Measurements from ENCODE around the gene SLC12A1.
A peak's percentile ranks its signal among the peaks of the same experiment; 100 is the strongest.

SLC12A1 gene

DNA sequence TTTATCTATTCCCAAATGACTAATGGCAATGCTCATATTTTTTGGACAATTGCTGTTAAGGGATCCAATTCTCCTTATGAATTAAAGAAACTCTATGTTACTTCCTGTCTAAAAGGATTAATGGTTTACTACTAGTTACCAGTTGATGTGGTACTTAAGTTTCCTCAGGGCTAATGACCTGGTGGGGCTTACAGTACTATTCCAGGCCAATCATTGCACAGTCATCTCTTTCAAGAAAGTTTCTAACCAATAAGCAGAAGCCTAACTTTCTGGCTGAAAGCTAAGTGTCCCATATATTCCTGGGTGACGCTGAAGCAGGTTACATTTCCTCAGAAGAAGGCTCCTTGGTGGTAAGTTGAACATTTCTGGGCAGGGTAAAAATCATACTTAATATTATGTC, at the start of gene SLC12A1:
Gene SLC12A1 (plus strand): TSS at position 322 of the 400 bp plus-strand sequence. CDS start 1,418 bp downstream, outside the sequence.
- no peak for DNase-seq (ENCODE audit: low read depth in 2 of 2)

DNA sequence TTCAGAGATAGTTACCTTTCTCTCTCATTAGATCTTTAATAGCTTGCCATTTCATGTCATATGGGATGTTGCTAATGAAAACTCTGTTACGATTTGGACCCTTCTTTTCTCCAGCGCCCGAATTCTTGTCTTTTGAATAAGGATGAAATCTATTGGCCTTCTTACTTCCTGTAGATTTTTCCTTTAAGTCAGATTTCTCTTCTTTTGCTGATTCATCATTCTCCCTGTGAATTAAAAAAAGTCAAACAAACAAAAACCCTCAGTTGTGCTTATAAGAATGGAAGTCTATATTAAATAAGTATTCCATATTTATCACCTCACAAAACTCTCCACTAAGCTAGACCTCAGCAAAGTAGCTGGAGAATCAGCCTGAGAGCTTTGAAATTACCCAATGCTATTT, 37.5 kb upstream of the SLC12A1 start:
- DNase-seq (ENCODE audit: low read depth in 2 of 2), result no peak

DNA sequence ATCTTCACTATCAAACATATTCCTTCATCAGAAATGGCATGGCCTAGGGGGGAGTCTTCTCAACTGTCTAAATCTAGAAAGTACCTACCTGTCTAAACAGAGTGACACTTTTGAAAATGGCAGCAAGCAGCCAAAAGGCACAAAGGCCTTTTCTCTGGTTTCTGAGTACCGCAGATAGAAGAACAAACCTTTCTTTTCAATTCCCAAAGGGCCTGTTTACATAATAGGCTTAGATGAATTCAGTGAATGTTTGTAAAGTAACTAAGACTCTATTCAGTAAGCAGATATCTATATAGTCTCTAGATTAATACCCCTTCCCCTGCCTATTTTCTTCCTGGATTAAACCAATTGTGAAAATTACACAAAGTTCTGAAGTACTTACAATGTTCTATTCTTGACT, 35.1 kb upstream of the SLC12A1 start:
- no peak for DNase-seq (ENCODE audit: low read depth in 2 of 2)

DNA sequence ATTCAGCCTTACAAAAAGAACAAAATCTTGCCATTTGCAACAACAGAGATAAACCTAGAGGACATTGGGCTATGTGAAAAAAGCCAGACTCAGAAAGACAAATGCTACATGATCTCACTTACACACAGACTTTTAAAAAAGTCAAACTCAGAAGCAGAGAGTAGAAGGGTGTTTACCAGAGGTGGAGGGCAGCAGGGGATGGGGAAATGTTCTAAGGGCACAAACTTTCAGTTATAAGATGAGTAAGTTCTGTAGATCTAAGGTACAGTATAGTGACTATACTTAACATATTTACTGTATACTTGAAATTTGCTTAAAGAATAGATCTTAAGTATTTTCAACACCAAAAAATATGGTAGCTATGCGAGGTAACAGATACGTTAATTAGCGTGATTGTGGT, 31.0 kb upstream of the SLC12A1 start:
- no peak for DNase-seq (ENCODE audit: low read depth in 2 of 2)

DNA sequence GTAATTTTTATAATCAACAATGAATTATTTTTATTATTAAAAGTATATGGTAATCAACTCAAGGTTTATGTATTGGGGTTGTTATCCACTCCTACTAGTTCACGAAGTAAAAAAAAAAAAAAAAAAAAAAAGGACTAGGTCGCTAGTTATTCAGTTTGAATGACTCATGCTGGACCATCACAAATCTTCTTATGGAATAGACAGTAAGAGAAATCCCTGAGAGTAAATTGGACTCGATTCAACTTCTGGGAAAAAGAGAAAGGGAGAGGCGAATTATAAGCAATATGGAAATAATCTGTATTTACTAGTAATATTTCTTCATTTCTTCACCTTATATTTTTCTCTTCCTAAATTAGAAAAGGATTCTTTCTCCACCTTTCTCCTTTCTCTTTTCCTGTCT, 30.0 kb upstream of the SLC12A1 start:
- DNase-seq (ENCODE audit: low read depth in 2 of 2), result no peak

DNA sequence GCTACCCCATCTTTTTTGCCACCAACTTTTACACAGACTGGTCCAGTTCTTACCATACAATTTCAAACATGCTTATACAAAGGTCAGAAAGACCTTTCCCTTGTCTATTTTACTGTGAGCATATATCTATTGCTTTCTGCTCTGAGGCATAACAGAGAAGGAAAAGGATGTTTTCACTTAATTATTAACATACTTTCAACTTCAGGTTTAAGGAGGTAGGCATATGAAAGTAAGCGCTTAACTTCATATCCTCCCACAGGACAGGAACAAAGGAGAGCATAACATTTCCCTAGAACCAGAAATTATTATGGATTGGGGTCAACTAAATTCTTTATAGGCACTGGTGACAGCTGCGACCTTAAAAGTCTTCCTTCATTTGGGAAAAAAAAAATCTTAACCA, 29.1 kb upstream of the SLC12A1 start:
- no peak for DNase-seq (ENCODE audit: low read depth in 2 of 2)

DNA sequence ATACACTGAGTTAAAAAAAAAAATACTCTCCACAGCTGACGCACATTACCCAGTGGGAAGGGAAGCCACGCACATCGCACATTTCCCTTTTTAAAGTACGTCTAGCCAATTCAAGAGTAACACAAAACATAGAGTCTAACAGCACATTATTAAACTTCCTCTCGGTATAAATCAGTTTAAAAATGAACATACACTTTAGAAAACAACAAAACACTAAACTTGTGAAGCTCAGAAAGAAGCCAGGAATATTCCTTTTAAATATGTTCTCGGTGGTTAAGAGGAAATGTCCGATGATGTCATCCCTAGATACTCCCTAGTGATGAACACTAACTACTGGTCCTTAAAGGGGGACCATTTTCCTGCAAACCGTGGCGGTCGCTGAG, 28.7 kb upstream of the SLC12A1 start:
- DNase-seq (ENCODE audit: low read depth in 2 of 2), result no peak

DNA sequence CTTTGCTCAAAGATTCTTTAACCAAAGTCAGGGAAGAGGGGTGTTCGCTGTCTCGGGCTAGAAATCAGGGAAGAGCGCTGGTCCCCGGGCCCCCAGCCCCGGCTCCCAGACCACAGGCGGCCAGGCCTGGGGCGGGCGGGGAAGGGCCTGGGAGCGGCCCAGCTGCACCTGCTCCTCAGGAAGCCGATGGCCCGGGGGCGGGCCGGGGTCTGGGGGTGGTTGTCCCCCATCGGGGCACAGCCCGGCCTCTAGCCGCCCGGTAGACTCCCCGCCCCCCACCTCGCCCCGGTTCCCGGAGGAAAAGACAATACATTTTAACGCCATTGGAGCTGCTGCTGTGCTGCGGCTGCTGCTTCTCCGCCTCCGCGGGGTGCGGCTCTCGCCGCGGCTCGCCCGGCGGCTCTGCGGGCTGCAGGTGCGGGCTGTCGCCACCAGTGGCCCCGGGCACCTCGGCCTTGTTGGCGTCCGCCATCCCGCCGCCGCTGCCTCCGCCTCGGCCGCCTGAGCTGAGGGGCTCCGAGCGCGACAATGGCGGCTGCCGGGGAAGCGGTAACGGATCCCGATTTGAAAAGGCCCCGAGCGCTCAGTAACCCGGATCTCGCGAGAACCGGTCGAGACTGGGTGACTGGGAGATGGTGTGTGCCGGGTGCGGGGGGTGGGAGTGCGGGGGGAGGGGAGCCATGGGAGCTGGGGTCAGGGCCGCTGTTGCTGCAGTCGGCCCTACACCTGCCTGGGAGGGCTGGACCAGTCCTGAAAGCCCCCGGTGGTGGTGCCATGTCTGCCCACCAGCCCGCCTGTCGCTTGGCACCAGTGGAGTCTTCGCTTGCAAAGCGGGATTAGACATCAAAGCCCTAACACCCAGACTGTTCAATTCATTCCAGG, 28.1 kb upstream of the SLC12A1 start, which contains the start of gene MYEF2:
Gene MYEF2 (minus strand): TSS at position 530 of the 882 bp plus-strand sequence. CDS start 58 bp downstream, at position 472.
- peak; percentile 58 to 61 for DNase-seq (ENCODE audit: low read depth in 2 of 2)

DNA sequence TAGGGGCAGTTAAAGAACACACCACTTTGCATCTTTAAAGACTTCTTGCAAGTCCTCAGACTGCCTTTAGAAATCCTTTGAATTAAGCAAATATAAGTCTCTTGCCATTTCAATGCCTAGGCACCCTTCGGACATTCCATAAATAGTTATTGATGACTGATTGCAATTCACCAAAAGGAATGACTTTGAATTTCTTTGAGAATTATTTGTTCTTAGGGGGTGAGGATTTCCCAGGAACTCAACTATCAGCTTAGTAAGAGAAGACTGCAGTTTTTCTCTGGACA, 27.5 kb upstream of the SLC12A1 start:
- no peak for DNase-seq (ENCODE audit: low read depth in 2 of 2)

DNA sequence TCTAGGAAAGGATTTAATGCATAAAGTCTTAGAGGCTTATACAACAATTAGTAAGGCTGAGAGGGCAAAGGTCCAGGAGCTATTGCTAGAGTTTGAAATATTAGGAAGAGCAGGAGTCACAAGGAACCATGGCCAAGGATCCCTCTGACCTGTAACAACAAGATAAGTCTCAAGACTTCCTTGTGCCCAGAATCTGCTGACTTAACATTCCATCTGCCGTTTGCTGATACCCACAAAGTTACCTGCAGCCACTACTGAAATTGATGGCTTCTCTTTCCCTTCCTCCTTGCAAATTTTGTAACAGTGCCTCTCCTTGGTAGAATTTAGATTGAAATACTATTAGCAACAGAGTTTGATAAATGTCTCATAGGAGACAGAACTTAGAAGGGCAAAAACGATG, 23.4 kb upstream of the SLC12A1 start:
- DNase-seq (ENCODE audit: low read depth in 2 of 2), result no peak

DNA sequence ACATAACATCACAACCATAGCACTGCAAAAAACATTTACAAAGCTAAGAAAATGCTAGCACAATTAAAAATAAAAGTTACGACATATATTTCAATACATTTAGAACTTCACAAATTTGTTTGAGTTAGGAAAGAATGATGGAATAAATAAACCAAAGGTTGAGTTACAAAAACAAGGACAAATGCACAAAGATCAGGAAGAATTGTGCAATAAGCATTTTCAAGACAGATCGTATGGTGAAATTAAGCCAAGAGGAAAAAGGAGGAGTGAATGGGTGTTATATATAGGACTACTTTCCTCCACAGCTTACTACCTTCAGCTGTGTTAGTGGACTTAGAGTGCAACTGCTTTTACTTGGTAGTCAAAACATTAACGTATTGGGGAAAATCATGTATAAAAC, 20.6 kb upstream of the SLC12A1 start:
- no peak for DNase-seq (ENCODE audit: low read depth in 2 of 2)

DNA sequence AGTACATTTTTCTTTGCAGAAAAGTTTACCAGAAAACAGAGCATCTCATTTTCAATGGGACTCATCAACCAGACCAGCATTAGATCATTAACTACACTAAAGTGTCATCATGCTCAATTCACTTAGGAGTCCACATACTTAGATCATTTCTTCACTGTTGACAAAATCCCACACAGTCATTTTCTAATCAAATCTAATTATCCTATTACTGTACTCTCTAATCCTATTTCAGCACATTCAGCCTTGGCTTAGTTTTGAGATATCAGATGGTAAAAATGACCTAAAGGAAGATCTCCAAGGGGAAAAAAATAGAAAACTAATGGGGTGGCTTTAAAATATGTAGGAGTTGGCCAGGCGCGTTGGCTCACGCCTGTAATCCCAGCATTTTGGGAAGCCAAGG, 19.8 kb upstream of the SLC12A1 start:
- DNase-seq (ENCODE audit: low read depth in 2 of 2), result no peak

DNA sequence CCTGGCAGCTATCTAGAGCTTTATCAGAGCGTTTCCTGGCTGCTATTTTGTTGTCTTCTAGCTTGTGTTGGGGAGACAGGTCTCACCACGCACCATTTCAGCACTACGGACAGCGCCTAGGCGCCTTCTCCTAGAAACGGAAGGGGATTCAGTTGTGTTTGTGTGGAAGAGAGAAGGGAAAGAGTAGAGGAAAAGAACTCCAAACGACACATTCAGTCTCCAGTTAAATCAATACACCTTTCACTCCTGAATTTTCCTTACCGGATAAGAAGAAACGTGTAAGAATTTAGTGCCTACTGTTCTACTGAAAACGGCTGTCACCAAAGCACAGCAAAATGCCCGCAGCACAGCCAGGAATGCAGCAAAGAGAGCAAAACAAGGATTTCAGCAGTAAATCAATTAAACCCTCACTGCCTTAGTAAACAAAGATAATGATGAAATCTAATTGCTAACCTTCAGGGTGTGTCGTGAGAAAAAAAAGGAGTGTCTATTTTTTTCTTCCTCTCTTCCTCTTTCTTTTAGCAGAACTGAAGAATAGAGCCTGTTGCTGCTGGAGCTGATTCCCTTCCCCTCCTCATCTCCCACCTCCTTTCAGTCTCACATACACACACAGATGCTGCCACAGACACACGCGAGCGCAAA, 15.0 kb upstream of the SLC12A1 start:
- peak in 1 of 2 donors; percentile 24 for DNase-seq (ENCODE audit: low read depth in 2 of 2)

DNA sequence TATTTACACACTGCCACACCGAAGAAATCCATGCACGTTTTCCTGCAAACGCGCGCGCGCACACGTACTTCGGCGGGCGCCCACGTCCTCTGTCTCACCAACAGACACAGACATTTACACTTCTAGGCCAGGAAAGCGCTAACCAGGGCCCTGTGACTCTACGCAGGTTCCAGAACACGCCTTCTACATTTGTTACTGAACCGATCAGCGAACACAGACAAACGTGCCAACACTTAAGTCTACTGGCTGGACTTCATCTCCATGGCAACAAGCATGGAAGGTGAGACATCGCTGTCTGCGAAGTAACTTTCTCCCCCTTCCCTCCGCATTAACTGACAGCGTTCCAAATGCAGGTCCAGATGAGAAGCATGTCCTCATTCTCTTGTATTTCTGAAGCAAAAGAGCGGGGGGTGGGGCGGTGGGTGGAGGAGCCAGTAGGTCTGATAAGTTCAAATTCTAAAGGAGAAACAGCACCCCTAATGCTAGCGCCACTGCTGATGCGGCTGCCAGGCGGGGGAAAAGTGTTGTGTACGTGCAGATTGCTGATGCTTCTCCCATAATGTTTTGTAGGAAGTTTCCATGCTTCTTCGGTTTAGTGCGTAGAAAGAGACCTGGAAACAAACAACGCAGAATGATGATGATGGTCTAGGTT, 14.4 kb upstream of the SLC12A1 start, which contains the start of gene CTXN2:
Gene CTXN2 (plus strand): TSS at position 92 of the 652 bp plus-strand sequence. CDS start 9,636 bp downstream, outside the sequence.
- DNase-seq (ENCODE audit: low read depth in 2 of 2), result no peak

DNA sequence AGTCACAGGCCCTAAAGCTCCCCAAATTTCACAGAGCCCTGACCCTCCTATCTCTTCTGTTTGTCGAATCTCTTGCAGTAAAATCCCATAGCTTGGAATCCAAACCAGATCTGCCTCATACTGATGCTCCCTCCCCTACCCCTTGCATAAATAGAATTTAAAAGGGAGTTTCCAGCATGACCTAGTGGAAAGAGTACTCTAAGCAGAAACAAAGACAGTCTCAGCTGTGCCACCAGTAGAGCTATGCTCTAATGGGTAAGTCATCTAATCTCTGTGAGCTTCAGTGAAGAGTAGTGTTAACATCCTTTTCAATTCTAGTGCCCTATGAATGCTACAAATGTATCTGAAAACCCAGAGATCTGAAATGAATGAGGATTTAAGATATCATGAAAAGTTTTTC, 4.0 kb upstream of the SLC12A1 start:
- no peak for DNase-seq (ENCODE audit: low read depth in 2 of 2)

DNA sequence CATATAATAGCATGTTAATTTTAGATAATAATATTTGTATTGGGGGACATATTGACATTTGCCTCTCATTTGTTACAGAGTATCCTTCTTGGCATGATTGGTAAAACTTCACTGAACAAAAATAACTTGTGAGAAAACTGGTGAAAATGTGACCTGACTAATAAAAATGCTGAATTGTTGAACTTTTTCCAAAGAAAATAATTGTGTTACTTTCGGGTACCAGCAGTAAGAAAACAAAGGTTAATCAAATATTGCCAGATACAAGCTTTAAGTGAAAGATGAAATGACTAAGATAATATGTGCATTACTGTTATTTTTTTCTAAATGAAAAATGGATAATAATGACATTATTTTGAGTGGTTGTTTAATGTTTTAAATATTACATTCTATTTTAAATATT, 15.2 kb downstream of the SLC12A1 start:
- DNase-seq (ENCODE audit: low read depth in 2 of 2), result no peak

DNA sequence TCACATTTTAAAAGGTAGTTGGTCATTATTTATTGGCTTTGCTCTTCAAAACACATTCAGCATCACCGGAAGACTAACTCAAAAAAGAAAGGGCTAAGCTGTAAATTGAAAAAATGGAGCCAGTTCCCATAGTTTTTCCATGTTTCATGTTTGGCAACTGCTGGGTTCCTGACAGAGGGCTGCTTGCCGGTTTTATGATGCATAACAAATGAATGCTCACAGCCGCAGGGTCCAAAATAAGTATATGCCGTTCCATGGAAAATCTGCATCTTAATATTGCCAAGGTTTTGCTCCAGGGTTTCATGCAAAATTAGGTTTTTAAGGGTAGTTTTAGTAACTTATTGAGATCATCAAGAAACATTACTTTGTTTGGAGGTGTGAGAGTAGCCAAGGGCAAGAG, 15.8 kb downstream of the SLC12A1 start:
- DNase-seq (ENCODE audit: low read depth in 2 of 2), result no peak

DNA sequence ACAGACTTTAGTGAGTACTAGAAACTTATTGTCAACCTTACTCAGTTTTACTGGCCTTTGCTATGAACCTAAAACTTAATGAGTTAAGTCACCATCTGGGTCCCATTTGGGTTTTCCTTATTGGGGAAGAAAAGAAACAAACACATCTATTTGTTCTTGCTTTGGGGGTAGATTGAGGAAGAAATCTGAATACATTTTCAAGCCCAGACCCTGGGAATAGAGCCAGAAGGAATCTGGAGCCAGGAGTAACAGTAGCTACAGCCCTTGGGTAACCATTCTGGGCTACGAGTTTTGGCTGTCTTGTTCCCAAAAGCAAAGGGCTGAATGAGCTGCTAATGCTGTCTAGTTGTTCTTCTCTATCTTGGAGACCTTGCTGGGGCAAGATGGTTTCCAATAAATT, 16.5 kb downstream of the SLC12A1 start:
- no peak for DNase-seq (ENCODE audit: low read depth in 2 of 2)

DNA sequence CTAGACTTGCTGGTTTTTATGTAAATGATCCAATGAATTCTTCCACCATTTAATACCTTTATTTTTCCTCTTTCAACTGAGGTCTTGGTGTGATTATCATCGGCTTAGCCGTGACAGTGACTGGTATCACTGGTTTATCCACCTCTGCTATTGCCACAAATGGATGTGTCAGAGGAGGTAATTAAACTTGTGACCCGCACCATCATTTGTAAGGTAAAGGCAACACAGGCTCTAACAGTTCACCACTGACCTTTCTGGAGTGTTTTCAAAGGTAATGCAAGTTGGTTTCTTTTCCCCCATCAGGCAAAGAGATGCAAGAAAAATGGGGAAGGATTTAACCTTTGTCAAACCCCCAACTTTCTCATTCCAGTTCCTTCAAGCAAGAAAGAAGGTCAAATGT, 19.7 kb downstream of the SLC12A1 start:
- DNase-seq (ENCODE audit: low read depth in 2 of 2), result no peak

DNA sequence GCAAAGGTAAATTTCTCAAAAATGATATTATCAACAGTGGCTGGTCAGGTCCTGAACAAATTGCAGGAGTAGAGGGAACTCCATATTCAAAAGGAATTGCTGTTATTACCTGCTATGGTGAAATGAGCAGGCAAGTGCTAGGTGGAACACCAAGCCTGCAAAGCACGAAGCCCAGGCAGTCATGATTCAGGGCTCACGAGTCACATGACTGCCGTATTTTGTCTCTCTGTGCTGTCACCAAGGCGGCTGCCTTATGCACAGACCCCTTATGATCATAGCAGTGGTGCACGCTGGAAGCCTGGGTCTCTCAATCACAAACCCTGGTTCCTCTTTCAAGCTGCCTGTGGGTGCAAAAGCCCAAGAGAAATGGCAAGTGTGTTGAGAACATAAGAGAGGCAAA, 24.4 kb downstream of the SLC12A1 start:
- DNase-seq (ENCODE audit: low read depth in 2 of 2), result no peak

DNA sequence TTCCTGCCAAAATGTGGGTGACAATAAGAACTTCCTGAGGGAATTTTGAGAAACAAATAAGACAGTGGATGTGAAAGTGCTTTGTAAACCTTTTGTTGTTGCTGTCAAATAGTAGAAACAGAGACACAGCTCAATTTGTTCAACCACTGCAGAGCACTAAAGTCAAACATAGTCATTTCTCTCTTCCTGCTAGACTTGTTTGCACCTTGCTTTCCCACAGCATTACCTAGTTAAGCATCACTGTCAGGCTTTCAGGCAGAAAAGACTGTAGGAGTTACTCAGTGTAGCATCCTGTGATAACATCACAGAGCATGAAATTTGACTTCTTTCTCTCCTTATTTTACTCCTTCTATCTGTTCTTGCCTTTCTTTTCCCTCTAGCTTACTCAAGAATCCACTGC, 27.1 kb downstream of the SLC12A1 start:
- DNase-seq (ENCODE audit: low read depth in 2 of 2), result no peak

DNA sequence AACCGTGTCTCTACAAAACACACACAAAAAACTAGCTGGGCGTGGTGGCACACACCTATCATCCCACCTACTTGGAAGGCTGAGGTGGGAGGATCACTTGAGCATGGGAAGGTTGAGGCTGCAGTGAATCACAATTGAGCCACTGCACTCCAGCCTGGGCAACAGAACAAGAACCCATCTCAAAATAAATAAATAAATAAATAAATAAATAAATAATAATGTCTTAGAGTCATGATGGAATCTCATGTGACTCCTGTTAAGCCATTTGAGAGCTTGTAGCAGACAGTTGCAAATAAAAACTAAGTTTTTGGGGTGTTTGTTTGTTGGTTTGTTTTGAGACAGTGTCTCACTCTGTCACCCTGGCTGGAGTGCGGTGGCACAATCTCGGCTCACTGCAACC, 33.2 kb downstream of the SLC12A1 start:
- DNase-seq (ENCODE audit: low read depth in 2 of 2), result no peak

DNA sequence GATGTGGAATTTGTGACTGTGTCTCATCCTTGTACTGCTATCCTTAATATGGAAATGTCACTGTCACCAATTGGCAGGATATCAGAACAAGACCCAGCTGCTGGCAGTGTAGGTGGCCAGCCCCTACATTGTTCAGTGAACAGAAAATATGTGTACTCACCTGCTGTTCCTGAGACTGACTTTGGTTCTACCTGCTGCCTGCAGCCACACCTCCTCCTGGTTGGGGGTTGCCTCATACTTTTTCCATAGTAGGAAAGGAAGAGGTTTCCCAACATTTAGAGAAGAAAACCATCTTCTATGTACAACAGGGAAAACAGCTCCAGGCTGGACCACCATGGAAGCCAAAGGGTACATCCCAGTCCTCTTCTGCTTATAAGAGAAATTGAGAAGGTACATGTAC, 35.9 kb downstream of the SLC12A1 start:
- DNase-seq (ENCODE audit: low read depth in 2 of 2), result no peak

Data from stimulated activated CD8-positive, alpha-beta memory T cell treated with anti-CD3 and anti-CD28 coated beads, Interleukin-2, amount 100 ng/mL, for 48 hours (primary cell).